Naive B cell (primary cell): ENCODE measurements around the gene PCCA. TPM values are rescaled to one million over a fixed set of nuclear protein-coding genes. Genes with fewer than 3 reads are reported as not detected.
"Not testable (repeated sequence)": the region's sequence is repeated elsewhere in the genome, so short reads cannot be mapped to it uniquely, and the experiment has no call there.

Experiments
- ATAC-seq, 2 donors: fragments of 150-1000 bp; cut with Tn5 transposase; 2 replicates each; pipeline ENCODE4 v1.10.0; 2021; ENCODE audit warnings: low read depth in 2 of 2, mild to moderate bottlenecking in 2 of 2, moderate library complexity in 2 of 2
- DNase-seq: peaks from one replicate; pipeline ENCODE4 v3.0.0; 2022
- H3K27ac Mint-ChIP-seq, 6 donors: one replicate each; pipeline ENCODE4 v1.8.0; 2020 to 2022; ENCODE audit warnings: mild to moderate bottlenecking in 6 of 6, mixed read lengths in 6 of 6, moderate library complexity in 5 of 6, inconsistent platforms in 2 of 6
- H3K27me3 Mint-ChIP-seq, 3 donors: one replicate each; pipeline ENCODE4 v1.8.0; 2021 to 2022; ENCODE audit warnings: mixed read lengths in 3 of 3, mild to moderate bottlenecking in 1 of 3
- H3K36me3 Mint-ChIP-seq, 2 donors: one replicate each; pipeline ENCODE4 v1.8.0; 2020 to 2022; ENCODE audit warnings: mixed read lengths in 2 of 2, inconsistent platforms in 1 of 2, mild to moderate bottlenecking in 1 of 2
- H3K4me1 Mint-ChIP-seq, 3 donors: one replicate each; pipeline ENCODE4 v1.8.0; 2020 to 2022; ENCODE audit warnings: mixed read lengths in 3 of 3, inconsistent platforms in 1 of 3, mild to moderate bottlenecking in 1 of 3, moderate library complexity in 1 of 3
- H3K4me3 Mint-ChIP-seq, 8 donors: one replicate each; pipeline ENCODE4 v1.8.0; 2020 to 2022; ENCODE audit warnings: mild to moderate bottlenecking in 8 of 8, mixed read lengths in 8 of 8, moderate library complexity in 8 of 8, inconsistent platforms in 2 of 8
- H3K9me3 Mint-ChIP-seq, 7 donors: one replicate each; pipeline ENCODE4 v1.8.0; 2020 to 2022; ENCODE audit warnings: mixed read lengths in 7 of 7, mild to moderate bottlenecking in 5 of 7, inconsistent platforms in 2 of 7, moderate library complexity in 1 of 7
- polyA plus RNA-seq, 6 donors: library from polyadenylated mRNA; unstranded; fragments of 300-500 nt; fragmentation: Illumina TruSeq; gene quantifications; one replicate each; pipeline ENCODE4 v1.2.3, GENCODE V29; 2021; ENCODE audit warnings: low read depth in 6 of 6

Gene PCCA
- polyA plus RNA-seq, 6 donors from 2014 or later, result 2.4 to 8.4 (median 4.6) TPM

- H3K27ac Mint-ChIP-seq, result no peak overlapping the region
- H3K36me3 Mint-ChIP-seq, result no peaks in the 10 kb centered on the region
- no peak overlapping the region for H3K4me3 Mint-ChIP-seq
- H3K4me1 Mint-ChIP-seq, result no peaks in the 10 kb centered on the region
- no peaks in the 10 kb centered on the region for H3K27me3 Mint-ChIP-seq
- no peak for DNase-seq
- no peak for ATAC-seq
- H3K9me3 Mint-ChIP-seq, result no peaks in the 10 kb centered on the region
Observed at GRCh38 chr13:100363285-100363711, 274.4 kb downstream of the PCCA start.

DNA sequence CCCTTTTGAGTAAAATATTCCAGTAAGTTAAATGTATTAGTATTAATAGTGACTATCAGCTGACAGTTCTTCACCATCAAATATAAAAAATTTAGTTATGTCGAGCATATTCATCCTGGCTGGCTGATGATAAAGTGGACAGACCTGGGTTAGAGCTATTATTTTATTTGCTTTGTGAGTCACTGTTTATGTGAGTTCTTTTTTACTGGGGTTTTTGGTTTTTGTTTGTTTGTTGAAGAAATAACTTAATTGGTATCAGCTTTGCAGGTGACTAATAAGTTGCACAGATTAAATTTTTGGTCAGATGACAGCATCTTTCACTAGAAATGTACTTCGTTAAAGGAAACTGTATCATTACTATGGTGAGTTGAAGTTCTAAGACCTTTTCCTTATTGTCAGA, 275.0 kb downstream of the PCCA start:
- Mint-ChIP-seq H3K4me3 (no peak overlapping the region), H3K27me3 (no peaks in the 10 kb centered on the region), H3K36me3 (peaks cover 0 to 4% of the 10 kb centered on the region in 2 donors), H3K4me1 (no peaks in the 10 kb centered on the region), H3K9me3 (no peaks in the 10 kb centered on the region), H3K27ac (no peak overlapping the region)
- no peak for DNase-seq
- no peak for ATAC-seq

DNA sequence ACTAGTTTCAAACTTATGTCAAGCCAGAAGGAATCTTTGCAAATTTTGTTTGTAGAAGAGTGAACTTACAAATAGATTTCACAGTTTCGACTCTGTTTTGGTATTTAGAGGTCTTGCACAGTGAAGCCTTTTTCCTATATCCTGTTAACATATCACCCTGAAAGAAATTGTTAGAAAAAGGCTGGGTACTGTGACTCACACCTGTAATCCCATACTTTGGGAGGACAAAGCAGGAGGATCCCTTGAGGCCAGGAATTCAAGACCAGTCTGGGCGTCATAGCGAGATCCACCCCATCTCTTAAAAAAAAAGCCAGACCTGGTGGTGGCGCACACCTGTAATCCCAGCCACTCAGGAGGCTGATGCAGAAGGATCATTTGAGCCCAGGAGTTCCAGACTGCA, 275.7 kb downstream of the PCCA start:
- Mint-ChIP-seq H3K4me1 (no peaks in the 10 kb centered on the region), H3K9me3 (no peaks in the 10 kb centered on the region)

GRCh38 chr13:100365680-100366079, 276.8 kb downstream of the PCCA start:
- H3K27me3 Mint-ChIP-seq, result no peaks in the 10 kb centered on the region
- H3K27ac Mint-ChIP-seq, result no peak overlapping the region
- peaks cover 0 to 15% of the 10 kb centered on the region in 2 donors for H3K36me3 Mint-ChIP-seq
- no peak overlapping the region for H3K4me3 Mint-ChIP-seq
- ATAC-seq (no peak), DNase-seq (no peak)
- no peaks in the 10 kb centered on the region for H3K9me3 Mint-ChIP-seq
- H3K4me1 Mint-ChIP-seq, result no peaks in the 10 kb centered on the region

More for the DNA sequence above, 275.7 kb downstream of the PCCA start:
- H3K36me3 Mint-ChIP-seq, result peaks cover 0 to 9% of the 10 kb centered on the region in 2 donors
- no peak overlapping the region for H3K27ac Mint-ChIP-seq
- H3K27me3 Mint-ChIP-seq, result no peaks in the 10 kb centered on the region
- DNase-seq (no peak), ATAC-seq (no peak)
- no peak overlapping the region for H3K4me3 Mint-ChIP-seq

- H3K9me3 Mint-ChIP-seq, result peaks cover 10 to 50% (median 38%) of the 10 kb centered on the region in 7 donors
- H3K4me1 Mint-ChIP-seq, result no peaks in the 10 kb centered on the region
- H3K27me3 Mint-ChIP-seq, result no peaks in the 10 kb centered on the region
- H3K4me3 Mint-ChIP-seq, result no peak overlapping the region
- peaks cover 37 to 49% of the 10 kb centered on the region in 2 donors for H3K36me3 Mint-ChIP-seq
- DNase-seq, result no peak
- no peak for ATAC-seq
- H3K27ac Mint-ChIP-seq, result no peak overlapping the region
Observed at GRCh38 chr13:100378533-100378932, 289.6 kb downstream of the PCCA start.

GRCh38 chr13:100381595-100382224, 292.8 kb downstream of the PCCA start:
- no peak overlapping the region for H3K4me3 Mint-ChIP-seq
- H3K9me3 Mint-ChIP-seq, result peaks cover 5 to 29% (median 25%) of the 10 kb centered on the region in 7 donors
- peaks cover 27 to 29% of the 10 kb centered on the region in 2 donors for H3K36me3 Mint-ChIP-seq
- ATAC-seq (no peak), DNase-seq (no peak)
- H3K27ac Mint-ChIP-seq, result no peak overlapping the region
- H3K4me1 Mint-ChIP-seq, result no peaks in the 10 kb centered on the region
- H3K27me3 Mint-ChIP-seq, result no peaks in the 10 kb centered on the region

- ATAC-seq (no peak), DNase-seq (no peak)
- Mint-ChIP-seq H3K27me3 (no peaks in the 10 kb centered on the region), H3K27ac (no peak overlapping the region), H3K4me1 (no peaks in the 10 kb centered on the region), H3K9me3 (peaks cover 4 to 20% (median 15%) of the 10 kb centered on the region in 7 donors), H3K4me3 (no peak overlapping the region), H3K36me3 (peaks cover 25% of the 10 kb centered on the region in 2 donors)
Observed at GRCh38 chr13:100382785-100383184, 293.9 kb downstream of the PCCA start.

DNA sequence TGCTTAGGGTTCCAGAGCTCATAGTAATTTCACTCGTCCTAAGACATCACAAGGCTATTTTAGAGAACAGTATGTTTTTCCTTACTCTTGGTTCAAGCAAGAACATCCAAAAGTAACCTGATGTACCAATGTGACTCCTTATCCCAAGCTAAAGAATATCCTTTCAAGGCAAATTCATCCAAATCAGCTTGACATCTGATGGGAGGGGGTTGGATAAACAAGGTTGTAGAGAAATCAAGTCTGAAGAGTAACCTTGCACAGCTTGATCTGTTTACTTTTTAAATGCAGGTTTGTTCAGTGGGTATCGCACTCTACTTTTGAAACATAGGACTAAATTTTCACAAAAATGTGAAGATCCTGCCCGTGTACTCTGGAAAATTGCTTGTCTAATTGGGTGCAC, 298.5 kb downstream of the PCCA start:
- Mint-ChIP-seq H3K27ac (no peak overlapping the region), H3K9me3 (no peaks in the 10 kb centered on the region)
- DNase-seq, result no peak

DNA sequence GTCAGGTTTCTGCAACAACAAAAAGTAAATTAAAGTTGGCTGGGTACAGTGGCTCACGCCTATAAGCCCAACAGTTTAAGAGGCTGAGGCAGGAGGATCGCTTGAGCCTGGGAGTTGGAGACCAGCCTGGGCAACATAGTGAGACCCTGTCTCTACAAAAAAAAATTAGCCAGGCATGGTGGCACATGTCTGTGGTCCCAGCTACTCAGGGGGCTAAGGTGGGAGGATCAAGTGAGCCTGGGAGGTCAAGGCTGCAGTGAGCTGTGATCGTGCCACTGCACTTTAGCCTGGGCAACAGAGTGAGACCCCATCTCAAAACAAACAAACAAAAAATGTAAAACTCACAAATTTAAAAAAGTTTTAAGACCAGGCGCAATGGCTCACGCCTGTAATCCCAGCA, 299.3 kb downstream of the PCCA start:
- not testable (repeated sequence) for H3K27ac Mint-ChIP-seq, H3K27me3 Mint-ChIP-seq, H3K4me1 Mint-ChIP-seq, DNase-seq, H3K9me3 Mint-ChIP-seq, H3K36me3 Mint-ChIP-seq, ATAC-seq, H3K4me3 Mint-ChIP-seq

More for the DNA sequence above, 298.5 kb downstream of the PCCA start:
- no peaks in the 10 kb centered on the region for H3K36me3 Mint-ChIP-seq
- ATAC-seq, result no peak
- H3K4me3 Mint-ChIP-seq, result no peak overlapping the region
- no peaks in the 10 kb centered on the region for H3K4me1 Mint-ChIP-seq
- H3K27me3 Mint-ChIP-seq, result no peaks in the 10 kb centered on the region

- DNase-seq (no peak), ATAC-seq (no peak)
- H3K27ac Mint-ChIP-seq, result no peak overlapping the region
- no peak overlapping the region for H3K4me3 Mint-ChIP-seq
- H3K27me3 Mint-ChIP-seq, result no peaks in the 10 kb centered on the region
- no peaks in the 10 kb centered on the region for H3K36me3 Mint-ChIP-seq
- no peaks in the 10 kb centered on the region for H3K9me3 Mint-ChIP-seq
- H3K4me1 Mint-ChIP-seq, result no peaks in the 10 kb centered on the region
Observed at GRCh38 chr13:100388923-100389322, 300.0 kb downstream of the PCCA start.

DNA sequence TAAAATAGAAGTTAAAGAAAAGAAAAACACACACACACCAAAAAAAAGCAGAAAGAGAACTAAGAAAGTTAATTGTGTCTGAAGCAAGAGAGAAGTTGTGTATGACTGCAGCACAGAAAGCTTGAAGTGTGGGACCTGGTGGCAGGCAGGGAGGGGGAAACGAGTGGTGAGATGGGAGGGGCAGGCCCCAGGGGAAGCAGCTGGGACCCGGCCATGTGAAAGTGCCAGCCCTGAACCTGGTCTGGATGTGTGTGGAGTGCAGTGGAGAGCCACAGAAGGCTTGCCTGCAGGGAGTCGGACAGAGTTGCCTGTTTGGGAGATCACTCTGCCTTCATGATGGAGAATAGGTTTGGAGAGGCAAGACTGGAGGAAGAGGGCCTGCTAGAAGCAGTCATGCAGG, 300.7 kb downstream of the PCCA start:
- Mint-ChIP-seq H3K4me3 (no peak overlapping the region), H3K27ac (no peak overlapping the region), H3K4me1 (no peaks in the 10 kb centered on the region), H3K27me3 (no peaks in the 10 kb centered on the region), H3K9me3 (no peaks in the 10 kb centered on the region), H3K36me3 (no peaks in the 10 kb centered on the region)
- ATAC-seq (no peak), DNase-seq (no peak)

GRCh38 chr13:100392709-100393630, 304.1 kb downstream of the PCCA start:
- Mint-ChIP-seq H3K4me1 (no peaks in the 10 kb centered on the region), H3K27me3 (no peaks in the 10 kb centered on the region), H3K36me3 (no peaks in the 10 kb centered on the region), H3K27ac (no peak overlapping the region), H3K9me3 (no peaks in the 10 kb centered on the region), H3K4me3 (no peak overlapping the region)
- DNase-seq (no peak), ATAC-seq (no peak)

DNA sequence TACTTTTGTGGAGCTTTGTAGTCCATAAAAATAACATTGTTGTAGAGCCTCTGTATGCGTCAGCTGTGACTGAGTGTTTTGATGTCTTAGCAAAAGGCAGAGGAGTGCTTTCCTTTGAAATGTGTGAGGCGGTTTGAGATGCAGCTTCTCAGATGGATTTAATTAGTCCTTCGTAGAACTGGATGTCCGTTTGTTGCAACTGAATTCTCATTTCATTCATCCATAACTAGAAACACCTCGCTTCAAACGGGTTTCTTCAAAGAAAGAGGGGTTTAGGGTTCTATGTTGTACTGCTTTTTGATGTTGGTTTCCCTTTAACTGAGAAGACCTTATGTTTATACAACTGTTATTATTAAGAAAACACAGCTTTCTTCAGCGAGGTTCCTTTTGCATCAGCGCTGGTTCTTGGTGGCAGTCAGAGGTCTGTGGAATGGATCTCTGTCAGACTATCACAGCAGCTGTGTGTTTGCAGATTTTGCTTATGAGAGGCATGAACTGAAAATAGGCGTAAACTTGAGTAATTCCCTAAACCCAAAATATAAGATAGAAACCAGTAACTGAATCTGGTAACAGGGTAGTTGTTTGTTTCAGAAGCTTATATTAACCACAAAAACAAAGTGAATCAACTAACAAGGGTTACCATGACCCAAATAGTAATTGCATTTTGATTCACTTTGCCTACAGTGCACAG, 305.3 kb downstream of the PCCA start:
- no peaks in the 10 kb centered on the region for H3K4me1 Mint-ChIP-seq
- H3K9me3 Mint-ChIP-seq, result no peaks in the 10 kb centered on the region
- ATAC-seq (no peak), DNase-seq (no peak)
- H3K4me3 Mint-ChIP-seq, result no peak overlapping the region
- no peak overlapping the region for H3K27ac Mint-ChIP-seq
- no peaks in the 10 kb centered on the region for H3K27me3 Mint-ChIP-seq
- H3K36me3 Mint-ChIP-seq, result no peaks in the 10 kb centered on the region
